HTERT RPE-1 (cell line): Measurements from ENCODE around the gene MALT1.
"Not testable (repeated sequence)": the region's sequence is repeated elsewhere in the genome, so short reads cannot be mapped to it uniquely, and the experiment has no call there.

Source experiments
- in situ Hi-C: fragments of 300-500 bp; cut with MboI; formaldehyde crosslinking; loops from 4 replicates; pipeline ENCODE4 v1.14.3; 2020; ENCODE audit warnings: low sequenced_read_pairs

MALT1 gene, protein sequence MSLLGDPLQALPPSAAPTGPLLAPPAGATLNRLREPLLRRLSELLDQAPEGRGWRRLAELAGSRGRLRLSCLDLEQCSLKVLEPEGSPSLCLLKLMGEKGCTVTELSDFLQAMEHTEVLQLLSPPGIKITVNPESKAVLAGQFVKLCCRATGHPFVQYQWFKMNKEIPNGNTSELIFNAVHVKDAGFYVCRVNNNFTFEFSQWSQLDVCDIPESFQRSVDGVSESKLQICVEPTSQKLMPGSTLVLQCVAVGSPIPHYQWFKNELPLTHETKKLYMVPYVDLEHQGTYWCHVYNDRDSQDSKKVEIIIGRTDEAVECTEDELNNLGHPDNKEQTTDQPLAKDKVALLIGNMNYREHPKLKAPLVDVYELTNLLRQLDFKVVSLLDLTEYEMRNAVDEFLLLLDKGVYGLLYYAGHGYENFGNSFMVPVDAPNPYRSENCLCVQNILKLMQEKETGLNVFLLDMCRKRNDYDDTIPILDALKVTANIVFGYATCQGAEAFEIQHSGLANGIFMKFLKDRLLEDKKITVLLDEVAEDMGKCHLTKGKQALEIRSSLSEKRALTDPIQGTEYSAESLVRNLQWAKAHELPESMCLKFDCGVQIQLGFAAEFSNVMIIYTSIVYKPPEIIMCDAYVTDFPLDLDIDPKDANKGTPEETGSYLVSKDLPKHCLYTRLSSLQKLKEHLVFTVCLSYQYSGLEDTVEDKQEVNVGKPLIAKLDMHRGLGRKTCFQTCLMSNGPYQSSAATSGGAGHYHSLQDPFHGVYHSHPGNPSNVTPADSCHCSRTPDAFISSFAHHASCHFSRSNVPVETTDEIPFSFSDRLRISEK

DNA sequence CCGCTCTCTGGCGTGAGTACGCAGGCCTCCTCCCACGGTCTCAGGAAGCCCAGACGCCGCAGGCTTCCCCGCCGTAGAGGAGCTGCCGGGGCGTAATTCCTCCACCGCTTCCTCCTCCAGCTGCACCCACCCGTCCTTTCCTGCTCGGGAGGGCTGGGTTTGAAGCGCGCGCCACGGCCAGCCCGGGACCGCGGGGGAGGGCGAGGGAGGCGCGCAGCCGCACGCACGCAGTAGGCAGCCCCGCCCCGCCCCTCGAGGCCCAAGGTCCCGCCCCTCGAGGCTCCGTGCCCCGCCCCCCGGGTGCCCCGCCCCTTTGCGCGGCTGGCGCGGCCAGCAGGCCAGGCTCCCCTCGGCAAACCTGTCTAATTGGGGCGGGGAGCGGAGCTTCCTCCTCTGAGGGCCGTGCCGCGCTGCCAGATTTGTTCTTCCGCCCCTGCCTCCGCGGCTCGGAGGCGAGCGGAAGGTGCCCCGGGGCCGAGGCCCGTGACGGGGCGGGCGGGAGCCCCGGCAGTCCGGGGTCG, at the start of gene MALT1:
Gene MALT1 (plus strand): TSS at position 355 of the 521 bp plus-strand sequence. CDS start 179 bp downstream, outside the sequence.
- in situ Hi-C loops: no loop called here

DNA sequence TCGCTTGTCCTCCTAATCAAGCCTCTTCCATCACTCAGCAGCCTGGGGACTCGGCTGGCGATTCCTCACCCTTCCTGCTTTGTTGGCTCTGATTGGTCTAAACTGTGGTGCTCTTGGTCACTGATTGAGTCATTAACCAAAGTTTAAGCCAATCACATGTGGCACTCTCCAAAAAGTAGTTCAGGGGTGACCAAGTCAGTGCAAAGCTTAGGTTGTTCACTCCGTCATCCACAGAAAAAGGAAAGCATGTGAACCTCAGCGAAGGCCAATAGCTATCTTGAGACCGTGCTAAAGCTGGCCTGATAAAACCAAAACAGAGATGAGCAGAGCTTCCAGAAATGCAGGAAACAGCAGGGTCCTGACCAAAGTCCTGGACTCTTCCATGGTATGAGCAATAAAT, 47.3 kb upstream of the MALT1 start:
- in situ Hi-C loops: no loop called here

DNA sequence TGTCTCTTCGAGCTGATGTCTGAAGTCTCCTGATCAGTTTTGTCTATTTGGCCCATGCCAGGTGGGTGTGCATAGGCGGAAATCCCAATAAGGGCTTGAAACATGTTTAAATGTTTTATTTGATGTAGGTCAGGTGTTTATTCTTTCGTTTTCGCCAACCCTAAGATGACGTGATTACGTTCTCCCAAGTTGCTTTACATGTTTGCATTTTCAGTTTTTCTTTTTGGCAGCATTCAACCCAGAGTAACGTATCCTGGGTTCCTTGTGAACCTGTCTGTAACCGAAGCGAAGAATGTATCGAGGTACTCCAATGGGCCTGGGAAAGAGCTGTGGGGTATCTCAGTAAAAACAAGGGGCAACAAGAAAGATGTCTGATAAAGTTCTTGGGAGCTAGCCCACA, 45.4 kb upstream of the MALT1 start:
- in situ Hi-C loops: no loop called here

DNA sequence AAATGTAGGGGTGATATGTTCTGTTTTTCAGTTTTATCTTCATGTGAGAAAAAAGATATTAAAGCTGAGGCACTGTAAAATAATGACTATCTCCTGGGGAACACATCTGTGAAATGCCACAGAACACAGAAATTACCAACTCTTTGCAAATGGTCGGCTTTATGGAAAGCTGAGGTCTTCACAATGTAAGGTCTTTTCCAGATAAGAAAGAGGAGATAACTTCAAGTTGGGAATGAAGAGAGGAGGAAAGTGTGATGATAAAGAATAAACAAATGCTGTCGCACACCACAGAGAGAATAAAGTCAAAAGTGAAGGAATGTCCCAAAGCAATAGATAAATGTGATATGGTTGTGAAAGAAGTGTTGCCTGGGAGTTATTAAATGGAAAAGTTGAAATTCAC, 41.2 kb upstream of the MALT1 start:
- in situ Hi-C loops: no loop called here

DNA sequence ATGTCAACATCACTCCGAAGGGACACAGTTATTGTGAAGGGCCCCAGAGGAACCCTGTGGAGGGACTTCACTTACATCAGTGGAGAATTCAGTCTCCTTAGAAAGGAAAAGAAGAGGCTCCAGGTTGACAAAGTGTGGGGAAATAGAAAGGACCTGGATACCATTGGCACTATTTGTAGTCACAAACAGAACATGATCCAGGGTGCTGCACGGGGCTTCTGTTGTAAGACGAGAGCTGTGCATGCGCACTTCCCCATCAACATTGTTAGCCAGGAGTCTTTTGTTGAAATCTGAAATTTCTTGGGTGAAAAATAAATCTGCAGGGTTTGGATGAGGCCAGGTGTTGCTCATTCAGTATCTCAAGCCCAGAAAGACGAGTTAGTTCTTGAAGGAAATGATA, 40.0 kb upstream of the MALT1 start:
- in situ Hi-C loops: no loop called here

DNA sequence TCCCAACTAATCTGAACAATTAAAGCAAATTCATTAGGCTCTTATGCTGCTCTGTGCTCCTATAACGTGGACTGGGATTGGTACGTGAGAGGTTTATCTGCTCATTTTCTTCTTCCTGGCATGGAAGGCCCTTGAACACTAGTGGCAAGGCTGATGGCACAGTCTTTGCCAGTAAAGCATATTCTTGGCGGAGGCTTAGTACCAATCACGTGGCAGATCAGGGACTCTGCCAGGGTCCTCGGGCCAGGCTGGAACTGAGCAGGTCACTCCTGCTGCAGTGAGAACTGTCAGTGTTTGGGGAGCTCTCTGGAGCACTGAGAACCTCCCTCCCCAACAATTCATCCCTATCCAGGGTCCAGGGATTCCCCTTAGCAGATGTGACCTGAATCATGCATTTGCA, 38.7 kb upstream of the MALT1 start:
- in situ Hi-C loops: no loop called here

DNA sequence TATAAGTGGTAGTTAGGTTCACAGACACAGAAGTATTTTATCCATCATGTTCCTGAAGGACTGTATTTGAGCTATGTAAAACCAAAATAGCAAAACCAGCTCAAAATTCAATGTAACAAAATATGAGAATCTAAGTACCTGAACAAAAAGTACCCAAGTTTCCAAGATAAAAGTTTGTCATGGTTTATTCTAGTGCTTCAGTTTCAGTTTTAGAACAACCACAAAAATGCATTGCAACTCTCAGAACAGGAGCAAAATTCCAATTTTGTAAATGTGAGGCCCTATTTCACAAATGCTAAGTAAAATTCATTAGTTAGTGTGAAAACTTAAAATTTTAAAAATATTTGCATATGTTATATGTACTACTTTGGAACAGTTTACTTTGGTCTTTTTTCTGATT, 37.4 kb upstream of the MALT1 start:
- in situ Hi-C loops: no loop called here

DNA sequence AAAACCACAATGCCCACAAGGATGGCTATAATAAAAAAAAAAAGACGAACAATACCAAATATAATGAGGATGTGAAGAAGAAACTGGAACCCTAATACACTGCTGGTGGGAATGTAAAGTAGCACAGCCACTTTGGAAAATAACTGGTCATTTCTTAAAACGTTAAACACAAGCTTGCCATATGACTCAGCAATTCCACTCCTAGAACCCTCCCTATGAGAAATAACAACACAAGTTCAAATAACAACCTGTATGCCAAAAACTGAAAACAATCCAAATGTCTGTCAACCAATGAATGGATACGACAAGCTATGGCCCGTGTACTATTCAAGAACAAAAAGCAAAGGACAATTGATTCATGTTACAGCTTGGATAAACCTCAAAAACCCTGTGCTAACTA, 35.4 kb upstream of the MALT1 start:
- in situ Hi-C loops: no loop called here

DNA sequence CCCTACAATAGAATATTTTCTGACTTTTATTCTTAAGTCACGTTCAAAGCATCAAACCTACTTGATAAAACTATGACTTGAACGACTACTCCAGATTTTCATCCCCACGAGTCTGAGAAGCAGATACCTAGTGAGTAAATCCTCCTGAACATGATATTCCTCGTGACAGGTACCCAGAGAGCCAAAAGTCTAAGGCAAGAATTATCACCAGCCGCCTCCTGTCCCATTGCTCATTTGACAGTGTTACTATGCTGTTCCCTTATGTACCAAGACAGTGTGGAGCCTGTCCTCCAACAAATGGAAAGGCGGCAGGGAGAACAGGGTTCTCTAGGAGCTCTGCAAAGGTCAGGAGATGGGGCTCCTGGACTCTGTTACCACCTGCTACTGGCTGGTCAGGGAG, 34.1 kb upstream of the MALT1 start:
- in situ Hi-C loops: no loop called here

DNA sequence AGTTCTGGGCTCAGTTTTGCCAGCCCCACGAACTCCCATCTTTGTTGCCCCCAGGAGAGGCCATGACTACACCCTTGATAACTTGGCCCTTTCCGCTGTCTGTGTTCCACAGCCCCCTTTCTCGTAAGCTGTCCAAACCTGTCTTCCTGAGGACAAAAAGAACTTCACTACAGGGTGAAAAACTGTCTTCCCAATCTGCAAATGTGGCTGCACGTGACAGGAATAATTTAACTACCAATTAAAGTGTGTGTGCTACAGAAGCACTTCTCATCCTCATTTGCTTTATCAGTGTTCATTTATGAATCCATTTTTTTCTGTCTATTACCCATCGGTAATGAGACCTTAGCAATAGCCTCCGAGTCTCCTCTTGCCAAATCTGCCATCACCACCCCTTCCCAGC, 33.3 kb upstream of the MALT1 start:
- in situ Hi-C loops: no loop called here

DNA sequence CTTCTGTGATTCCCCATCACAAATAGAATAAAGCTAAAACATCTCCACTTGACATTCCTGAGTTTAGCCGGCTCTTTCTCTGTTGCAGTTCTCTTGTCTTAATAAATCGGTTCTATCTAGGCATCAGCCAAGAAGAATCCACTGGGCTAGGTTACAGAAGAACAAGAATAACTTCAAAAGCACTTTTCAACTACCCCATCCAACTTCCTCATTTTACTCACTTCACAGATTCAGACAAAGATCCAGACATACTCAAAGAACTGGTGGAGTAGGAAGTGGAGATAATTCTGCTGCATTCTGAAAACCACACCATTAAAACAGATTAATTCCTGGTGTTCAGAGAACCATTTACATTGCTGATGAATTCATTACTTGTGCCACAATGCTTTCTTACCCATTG, 32.8 kb upstream of the MALT1 start:
- in situ Hi-C loops: no loop called here

DNA sequence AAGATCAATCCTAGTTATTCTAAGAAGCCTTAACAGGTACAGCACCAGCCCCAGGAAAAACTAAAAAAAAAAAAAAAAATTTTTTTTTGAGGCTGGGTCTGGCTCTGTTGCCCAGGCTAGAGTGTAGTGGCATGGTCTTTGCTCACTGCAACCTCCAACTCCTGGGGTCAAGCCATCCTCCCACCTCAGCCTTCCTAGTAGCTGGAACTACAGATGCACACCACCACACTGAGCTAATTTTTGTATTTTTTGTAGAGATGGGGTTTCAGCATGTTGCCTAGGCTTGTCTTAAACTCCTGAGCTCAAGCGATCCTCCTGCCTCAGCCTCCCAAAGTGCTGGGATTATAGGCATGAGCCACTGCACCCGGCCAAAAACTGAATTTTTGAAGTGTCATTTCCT, 32.0 kb upstream of the MALT1 start:
- in situ Hi-C loops: no loop called here

DNA sequence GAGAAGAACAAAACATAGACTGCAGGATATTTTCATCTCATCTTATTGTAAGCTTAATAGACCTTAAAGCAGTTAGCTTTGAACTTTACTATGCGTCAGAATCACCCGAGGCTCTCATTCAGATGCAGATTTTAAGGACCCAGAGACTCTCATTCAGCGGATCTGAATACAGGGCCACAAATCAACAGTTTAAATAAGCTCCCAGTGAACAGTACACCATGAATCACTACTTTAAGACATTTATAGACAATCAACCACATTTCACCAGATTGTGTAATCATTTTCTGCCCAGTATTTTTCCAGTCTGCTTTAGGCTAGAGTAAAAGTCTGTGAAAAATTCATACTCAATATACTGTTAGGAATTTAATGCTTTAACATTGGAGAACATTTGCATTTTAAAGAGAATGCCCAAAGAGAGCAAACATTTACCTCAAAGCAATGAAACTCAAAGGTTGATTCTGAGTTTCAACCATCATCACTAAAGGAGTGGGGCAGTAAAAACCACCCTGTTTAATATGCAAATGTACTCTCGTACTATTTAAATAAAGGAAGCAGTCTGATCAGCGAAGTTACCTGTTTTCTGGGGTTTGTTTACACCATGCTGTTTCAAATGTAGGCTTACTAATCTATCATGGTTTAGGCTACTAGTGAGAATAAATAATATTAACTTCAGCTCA, 31.4 kb upstream of the MALT1 start:
- in situ Hi-C loops: no loop called here

DNA sequence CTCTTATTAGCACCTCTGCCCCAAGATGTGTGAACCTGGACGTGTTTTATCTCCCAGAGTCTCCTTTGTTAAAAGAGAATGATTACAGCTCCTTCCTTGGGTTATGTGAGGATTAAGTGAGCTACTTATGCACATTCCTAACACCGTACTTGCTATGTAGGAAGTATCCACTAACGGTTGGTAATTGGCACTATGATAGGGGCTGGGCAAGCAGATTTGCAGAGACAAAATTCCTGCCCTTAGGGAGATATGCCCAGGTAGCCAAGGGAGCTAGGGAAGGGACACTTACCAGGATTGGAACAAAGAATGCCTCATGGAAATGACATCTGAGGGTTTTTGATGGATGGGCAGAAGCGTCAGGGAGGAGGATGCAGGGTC, 30.8 kb upstream of the MALT1 start:
- in situ Hi-C loops: no loop called here

DNA sequence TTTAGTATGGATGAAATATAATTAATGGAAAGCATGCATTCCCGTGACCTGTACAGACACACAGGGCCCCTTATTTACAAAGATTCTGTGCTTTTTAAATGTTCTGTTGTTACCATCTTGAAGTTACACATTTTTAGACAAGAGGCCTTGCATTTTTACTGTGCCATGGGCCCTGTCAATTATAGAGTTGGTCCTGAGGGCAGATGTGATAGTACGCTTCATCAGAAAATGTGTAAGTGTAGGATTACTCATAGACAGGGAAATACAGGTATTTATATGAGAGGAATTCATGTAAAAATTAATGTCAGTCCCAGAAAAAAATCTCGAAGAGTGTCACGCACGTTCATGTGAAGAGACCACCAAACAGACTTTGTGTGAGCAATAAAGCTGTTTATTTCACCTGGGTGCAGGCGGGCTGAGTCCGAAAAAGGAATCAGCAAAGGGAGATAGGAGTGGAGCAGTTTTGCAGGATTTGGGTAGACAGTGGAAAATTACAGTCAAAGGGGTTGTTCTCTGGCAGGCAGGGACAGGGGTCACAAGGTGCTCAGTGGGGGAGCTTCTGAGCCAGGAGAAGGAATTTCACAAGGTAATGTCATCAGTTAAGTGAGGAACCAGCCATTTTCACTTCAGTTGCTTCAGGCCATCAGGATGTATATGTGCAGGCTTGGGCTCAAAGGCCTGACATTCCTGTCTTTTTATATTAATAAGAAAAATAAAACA, 30.2 kb upstream of the MALT1 start:
- in situ Hi-C loops: no loop called here

DNA sequence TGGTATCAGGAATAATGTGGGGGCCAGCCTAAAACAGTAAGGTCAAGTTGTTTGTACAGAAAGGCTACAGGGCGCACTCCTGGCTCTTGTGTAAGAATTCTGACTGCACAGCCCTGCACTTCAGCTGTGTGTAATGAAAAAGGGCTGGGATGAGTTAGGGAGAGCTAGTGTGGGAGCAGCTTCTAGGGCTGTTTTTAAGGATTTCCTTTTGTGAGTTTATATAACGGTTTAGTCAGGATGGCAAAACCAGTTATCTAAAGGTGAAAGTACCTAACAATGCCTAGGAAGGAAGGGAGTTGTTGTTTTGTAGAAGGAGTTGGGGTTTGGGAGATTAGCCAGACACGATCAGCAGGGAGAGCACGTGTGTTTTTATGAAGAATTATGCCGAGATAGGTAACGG, 27.7 kb upstream of the MALT1 start:
- in situ Hi-C loops: not testable (repeated sequence)

DNA sequence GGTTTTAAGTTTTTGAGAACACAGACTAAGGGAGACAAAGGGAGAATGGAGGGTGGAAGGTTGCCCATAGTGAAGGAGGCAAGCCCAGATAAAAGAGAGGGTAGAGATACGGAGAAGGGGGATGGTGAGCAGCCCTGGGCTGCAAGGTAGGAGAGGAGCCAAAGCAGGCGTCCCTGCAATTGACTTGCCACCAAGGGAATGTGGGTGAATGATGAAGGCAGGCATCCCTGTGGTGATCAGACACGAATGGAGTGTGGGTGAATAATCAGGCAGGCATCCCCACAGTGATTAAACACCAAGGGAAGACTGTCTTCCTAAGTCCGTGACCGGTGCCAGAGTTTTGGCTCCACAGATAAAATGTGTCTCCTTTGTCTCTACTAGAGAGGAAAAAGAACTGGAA, 25.9 kb upstream of the MALT1 start:
- in situ Hi-C loops: no loop called here

DNA sequence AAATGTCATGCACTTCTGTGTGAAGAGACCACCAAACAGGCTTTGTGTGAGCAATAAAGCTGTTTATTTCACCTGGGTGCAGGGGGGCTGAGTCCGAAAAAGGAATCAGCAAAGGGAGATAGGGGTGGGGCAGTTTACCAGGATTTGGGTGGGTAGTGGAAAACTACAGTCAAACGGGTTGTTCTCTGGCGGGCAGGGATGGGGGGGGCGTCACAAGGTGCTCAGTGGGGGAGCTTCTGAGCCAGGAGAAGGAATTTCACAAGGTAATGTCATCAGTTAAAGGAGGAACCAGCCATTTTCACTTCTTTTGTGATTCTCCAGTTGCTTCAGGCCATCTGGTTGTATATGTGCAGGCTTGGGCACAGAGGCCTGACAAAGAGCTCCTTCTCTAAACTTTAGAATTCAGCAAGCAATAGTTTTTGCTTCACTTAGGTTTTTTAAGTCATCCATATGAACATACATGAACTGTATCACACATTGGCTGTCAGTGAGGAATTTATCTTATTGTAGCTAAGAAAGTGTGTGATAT, 24.9 kb upstream of the MALT1 start:
- in situ Hi-C loops: no loop called here

DNA sequence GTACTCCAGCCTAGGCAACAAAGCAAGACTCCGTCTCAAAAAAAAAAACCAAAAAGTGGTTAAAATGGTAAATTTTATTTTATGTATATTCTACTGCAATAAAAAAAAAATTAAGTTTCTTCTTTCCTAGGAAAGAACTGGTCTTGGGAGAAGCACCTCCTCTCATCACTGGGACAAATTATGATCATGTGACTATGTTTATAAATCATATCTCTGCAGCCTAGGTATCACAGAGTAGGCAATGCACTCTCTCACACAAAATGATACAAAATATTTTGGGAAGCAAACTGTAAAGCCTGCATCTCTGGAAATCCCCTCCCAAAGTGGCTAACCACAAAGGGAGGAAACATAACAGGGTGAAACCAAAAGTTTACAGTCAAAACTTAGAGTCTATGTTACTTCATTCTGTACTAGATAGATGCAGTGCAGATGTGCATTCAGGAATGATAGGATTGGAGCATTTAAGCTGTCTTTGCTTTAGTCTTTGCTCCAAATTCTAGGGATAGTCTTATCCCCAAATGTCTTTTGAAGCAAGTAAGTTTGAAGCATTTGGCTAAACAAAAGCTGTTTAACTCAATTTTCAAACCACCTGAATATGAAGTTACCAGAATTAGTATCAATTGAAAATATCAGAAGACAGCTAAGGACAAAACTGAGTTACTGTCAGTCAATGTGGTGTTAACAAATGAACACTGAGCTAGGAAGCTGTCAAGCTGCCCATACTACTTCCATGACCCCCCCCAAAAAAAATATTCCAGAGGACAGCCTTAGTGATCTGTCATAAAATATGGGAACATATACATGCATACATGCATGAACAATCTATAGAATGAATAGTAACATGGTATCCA, 21.1 kb upstream of the MALT1 start:
- in situ Hi-C loops: no loop called here

DNA sequence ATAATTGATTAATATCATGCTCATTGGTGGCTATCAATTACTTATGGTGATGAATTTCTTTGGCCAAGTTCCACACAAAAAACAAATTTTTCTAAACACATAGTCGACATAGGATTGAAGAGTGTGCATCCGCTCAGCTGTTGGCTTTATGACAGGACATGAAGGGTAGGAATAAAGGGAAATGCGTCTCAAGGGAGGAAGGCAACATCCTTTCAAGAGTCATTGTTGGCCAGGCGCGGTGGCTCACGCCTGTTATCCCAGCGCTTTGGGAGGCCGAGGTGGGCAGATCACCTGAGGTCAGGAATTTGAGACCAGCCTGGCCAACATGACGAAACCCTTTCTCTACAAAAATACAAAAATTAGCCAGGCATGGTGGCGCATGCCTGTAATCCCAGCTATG, 20.4 kb upstream of the MALT1 start:
- in situ Hi-C loops: not testable (repeated sequence)
